ENCODE measurements around the gene INAFM1. TPM values are rescaled to one million over a fixed set of nuclear protein-coding genes. Genes with fewer than 3 reads are reported as not detected.
"Not testable (repeated sequence)": the region's sequence is repeated elsewhere in the genome, so short reads cannot be mapped to it uniquely, and the experiment has no call there.

INAFM1 gene
- total RNA-seq, 1 experiment from 2014 or later, result 1.7 TPM

DNA sequence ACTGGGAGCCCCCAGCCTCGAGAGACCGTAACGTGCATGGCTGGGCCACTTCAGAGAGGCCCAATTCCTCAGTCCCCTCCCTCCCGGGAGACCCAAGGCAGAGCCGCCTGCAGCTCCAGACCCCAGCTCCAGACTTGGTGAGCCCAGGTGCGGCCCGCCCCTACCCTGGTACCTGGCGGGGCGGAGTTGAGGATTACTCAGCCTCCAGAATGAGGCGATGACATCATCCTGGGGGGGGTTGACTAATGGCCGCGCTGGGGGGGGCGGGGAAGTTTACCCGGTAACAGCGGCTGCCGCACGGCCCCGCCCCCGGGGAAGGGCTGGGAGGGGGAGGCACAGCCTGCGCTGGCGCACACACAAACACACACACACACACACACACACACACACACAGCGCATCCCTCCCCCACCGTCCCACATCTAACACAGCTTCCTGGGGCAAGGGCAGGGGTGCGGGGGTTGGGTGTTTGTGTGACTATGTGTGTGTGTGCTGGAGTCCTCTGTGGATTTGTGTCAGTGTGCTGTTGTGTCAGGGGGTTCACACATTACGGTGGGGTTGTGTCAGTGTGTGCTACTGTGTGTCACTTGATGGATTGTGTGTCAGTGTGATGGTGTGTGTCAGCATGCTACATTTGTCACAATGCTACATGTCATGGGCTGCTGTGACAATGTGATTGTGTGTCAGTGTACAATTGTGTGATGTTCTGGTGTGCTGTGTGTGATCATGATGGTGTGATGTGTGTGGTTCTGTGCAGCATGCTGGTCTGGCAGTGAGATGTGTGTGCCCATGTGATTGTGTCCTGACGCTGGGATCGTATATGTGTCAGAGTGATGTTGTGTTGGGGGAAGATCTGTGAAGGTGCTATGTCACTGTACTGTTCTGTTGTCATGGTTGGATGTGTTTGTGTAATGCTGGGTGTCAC, 33.4 kb upstream of the INAFM1 start:
- DNase-seq (ENCODE audit: extremely low read depth, low read depth), result no peak

DNA sequence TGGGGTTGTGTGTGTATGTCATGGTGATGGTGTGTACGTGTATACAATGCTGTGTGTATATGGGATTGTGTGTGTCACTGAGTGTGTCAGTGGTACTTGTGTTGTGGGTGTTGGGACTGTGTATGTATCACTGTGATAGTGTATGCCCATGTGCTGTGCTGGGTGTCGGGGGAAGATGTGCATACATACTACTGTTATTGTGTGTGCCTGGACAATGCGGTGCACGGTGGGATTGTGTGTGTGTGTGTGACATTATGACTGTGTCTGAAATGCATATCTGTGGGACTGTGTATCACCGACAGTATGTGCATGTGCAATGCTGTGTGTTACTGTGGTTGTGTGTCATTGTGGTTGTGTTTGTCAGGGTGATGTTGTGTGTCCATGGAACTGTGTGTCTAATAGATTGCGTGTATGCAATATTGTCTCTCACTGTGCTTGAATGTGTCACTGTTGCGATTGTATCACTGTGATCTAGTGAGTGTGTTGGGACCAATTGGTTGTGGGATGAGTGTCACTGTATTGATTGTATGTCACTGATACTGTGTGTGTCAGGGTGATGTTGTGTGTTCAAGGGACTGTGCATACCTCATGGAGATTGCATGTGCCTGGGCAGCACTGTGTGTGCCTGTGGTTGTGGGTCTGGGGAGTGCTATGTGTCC, 32.6 kb upstream of the INAFM1 start:
- DNase-seq (ENCODE audit: extremely low read depth, low read depth), result no peak

DNA sequence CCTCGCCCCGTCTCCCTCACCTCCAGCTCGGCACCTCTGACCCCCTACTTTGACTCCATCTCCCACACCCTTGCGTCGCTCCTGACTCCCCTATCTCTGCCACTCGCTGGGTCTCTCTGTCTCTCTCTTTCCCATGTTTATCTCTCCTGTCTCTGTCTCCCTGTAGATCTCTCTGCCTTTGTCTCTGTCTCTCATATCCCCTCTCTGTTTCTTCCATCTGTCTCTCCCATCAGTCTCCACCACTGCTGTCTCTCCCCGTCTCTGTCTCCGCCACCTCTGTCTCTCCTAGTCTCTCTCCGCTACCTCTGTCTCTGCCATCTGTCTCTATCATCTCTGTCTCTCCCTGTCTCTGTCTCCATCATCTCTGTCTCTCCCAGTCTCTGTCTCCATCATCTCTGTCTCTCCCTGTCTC, 31.3 kb upstream of the INAFM1 start:
- no peak for DNase-seq (ENCODE audit: extremely low read depth, low read depth)

- peak; percentile 90 for DNase-seq (ENCODE audit: extremely low read depth, low read depth)
Observed at GRCh38 chr19:47243776-47244547, 30.7 kb upstream of the INAFM1 start.

GRCh38 chr19:47247308-47247990, 27.2 kb upstream of the INAFM1 start:
- no peak for DNase-seq (ENCODE audit: extremely low read depth, low read depth)

- DNase-seq (ENCODE audit: extremely low read depth, low read depth), result not testable (repeated sequence)
Observed at GRCh38 chr19:47253016-47253415, 21.7 kb upstream of the INAFM1 start.

DNA sequence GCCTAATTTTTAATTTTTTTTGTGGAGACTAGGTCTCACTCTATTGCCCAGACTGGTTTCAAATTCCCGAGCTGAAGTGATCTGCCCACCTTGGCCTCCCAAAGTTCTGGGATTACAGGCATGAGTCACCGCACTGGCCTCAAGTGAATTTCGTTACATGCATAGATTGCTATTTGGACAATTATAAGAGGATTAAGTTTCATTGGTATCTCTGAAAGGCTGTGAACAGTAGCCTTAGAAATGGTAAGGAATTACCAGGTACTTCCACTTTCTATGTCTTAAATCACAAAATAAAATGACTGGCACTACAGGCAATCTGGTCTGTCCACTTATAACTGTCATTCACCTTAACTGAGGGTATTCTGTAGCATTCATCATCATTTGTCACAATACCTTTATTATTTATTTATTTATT, 21.2 kb upstream of the INAFM1 start:
- DNase-seq (ENCODE audit: extremely low read depth, low read depth), result no peak

DNA sequence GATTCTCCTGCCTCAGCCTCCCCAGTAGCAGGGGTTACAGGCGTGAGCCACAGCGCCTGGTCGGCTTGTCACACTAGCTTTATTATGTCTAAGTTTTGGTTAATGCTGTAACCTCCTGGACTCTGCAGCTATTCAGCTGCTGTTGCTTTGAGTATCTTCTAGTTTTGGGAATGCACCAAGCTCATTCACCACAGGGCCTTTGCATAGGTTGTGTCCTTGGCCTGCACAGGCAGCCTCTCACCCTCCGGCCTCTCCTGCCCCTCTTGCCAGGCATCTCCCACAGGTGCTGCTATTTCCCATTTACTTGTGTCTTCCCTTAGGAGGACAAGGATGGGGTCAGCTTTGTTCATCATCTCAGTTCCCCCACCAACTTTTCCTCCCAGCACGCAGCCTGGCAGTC, 20.7 kb upstream of the INAFM1 start:
- DNase-seq (ENCODE audit: extremely low read depth, low read depth), result no peak

DNA sequence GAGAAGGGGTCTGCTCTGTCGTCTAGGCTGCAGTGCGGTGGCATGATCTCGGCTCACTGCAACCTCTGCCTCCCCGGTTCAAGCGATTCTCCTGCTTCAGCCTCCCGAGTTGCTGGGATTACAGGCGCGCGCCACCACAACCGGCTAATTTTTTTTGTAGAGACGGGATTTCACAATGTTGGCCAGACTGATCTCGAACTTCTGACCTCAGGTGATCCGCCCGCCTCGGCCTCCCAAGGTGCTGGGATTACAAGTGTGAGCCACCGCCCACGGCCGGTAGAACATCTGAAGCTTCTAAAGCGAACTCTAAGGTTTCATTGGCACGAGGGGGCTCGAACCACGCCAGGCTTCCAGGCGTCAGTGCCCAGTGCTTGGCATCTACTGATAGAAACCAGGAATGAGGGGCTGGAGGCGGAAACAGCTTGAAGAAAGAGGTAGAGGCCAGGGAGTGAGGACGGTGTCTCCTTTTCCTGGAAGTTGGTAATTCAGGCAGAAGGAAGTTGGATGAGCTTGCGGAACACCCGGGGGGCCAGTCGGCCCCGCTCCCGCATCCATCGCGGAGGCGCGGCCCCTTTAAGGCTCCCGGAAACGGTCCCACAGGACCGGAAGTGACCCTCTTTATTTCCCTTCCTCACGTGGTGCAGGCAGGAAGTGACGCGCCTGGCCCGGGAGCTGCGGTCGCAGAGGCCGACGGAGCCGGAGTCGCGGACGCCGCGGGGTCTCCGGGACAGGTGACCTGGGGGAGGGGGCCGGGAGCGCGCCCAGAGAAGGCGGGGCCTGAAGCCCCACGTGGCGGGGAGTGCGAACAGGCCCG, 18.6 kb upstream of the INAFM1 start, which contains the start of gene CCDC9:
Gene CCDC9 (plus strand): TSS at position 647 of the 814 bp plus-strand sequence. CDS start 1,876 bp downstream, outside the sequence.
- DNase-seq (ENCODE audit: extremely low read depth, low read depth), result peak; percentile 90

DNA sequence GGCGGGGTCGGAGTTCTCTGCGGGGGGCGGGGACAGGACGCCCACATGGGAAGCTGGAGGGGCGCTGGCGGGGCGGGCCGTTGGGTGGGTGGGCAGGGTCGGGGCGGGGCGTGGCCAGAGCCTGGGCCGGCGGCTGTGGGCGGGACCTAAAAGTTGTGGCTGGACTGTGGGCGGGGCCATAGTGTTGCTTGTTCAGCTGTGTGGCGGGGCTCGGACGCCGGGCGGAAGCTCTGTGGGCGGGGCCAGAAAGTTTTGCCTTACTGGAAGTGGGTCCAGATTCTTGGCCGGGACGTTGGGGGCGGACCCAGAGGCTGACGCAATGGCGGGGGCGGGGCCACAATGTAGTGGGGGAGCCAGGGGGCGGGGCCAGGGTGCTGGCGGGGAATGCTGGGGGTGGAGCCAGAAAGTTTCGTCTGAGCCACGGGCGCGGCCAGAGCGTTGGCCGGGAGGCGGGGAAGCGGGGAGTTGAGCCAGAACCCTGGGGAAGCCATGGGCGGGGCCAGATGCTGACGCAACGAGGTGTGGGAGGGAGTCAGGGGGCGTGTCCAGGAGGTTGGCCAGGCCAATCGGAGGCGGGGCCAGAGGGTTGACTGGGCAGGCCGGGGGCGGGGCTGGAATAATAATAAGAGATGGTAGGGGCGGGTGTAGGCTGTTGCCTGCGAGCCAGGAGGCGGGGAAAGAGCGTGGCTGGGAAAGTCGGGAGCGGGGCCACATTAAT, 17.8 kb upstream of the INAFM1 start:
- peak; percentile 97 for DNase-seq (ENCODE audit: extremely low read depth, low read depth)

- DNase-seq (ENCODE audit: extremely low read depth, low read depth), result no peak
Observed at GRCh38 chr19:47257411-47258169, 17.1 kb upstream of the INAFM1 start.

DNA sequence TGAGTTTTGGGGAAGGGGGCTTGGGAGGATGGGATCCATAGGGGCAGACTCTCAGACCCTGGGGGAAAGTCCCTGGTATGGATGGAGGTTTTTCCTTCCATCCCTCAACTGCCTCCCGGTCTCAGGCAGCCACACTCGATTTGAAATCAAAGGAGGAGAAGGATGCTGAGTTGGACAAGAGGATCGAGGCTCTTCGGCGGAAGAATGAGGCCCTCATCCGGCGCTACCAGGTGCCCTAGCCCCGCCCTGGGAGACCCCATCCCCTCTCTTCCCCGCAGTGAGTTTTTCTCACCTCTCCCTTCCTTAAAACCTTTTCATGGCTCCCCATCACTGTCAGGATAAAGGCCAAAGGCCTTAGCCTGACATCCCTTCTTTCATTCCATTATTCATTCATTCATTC, 16.3 kb upstream of the INAFM1 start:
- DNase-seq (ENCODE audit: extremely low read depth, low read depth), result no peak

DNA sequence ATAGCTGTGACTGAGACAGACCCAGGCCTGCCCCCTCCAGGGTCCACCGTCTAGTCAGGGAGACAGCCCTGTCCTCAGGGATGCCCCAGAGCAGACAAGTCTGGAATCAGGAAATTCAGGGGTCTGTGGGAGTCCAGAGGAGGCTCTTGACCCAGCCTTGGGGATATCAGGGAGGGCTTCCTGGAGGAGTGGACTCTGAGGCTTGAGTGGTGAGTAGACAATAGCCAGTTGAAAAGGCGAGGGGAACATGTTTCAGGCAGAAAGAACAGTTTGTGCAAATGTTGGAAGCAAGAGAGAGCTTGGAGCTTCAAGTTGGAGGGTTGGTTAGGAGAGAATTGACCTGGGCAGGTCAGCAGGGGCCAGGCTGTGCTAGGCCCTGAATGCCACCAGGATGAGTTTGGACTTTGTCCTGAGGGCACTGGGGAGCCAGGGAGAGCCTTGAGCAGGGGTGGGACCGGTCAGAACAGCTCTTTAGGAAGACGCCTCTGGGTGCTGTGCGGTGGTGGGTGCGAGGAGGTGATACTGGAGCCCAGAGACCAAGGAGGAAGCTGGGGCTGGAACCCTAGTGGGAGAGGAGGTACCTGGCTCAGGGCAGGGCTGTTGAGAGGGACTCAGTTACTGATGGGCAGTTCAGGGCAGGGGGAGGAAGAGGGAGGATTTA, 15.7 kb upstream of the INAFM1 start:
- no peak for DNase-seq (ENCODE audit: extremely low read depth, low read depth)

DNA sequence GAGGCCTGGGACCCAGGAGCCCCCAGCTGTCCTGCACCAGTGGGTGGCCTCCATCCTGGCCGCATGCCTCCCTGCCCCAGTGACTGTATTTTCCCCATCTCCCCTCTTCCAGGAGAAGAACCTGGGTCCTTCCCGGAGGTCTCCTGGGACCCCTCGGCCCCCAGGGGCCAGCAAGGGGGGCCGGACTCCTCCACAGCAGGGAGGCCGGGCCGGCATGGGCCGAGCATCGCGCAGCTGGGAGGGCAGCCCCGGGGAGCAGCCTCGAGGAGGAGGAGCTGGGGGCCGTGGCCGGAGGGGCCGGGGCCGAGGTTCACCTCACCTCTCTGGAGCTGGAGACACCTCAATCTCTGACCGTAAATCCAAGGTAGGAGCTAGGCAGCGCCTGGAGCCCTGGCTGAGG, 14.2 kb upstream of the INAFM1 start:
- DNase-seq (ENCODE audit: extremely low read depth, low read depth), result no peak

- DNase-seq (ENCODE audit: extremely low read depth, low read depth), result not testable (repeated sequence)
Observed at GRCh38 chr19:47261946-47262793, 12.5 kb upstream of the INAFM1 start.

- DNase-seq (ENCODE audit: extremely low read depth, low read depth), result no peak
Observed at GRCh38 chr19:47264629-47265028, 10.1 kb upstream of the INAFM1 start.
